Measurements from ENCODE around the gene PACS1. TPM values are rescaled to one million over a fixed set of nuclear protein-coding genes. Genes with fewer than 3 reads are reported as not detected.

PACS1 gene
- total RNA-seq, 1 experiment from 2014 or later, result 91.8 TPM

- no TSS peak for BruUV-seq (replicated peaks)
- DNase-seq (ENCODE audit: low read depth, low spot score) (no peak), ATAC-seq (no peak)
- ChIA-PET CTCF (no interaction called here), POLR2A (no interaction called here)
- Histone ChIP-seq H3K4me3 (ENCODE audit: low read depth in 2 of 2, low read length in 2 of 2) (no peak overlapping the region), H3K9me3 (ENCODE audit: control insufficient read depth, insufficient read depth, low read depth, low read length) (peaks cover 6% of the 10 kb centered on the region; the same call in 1 of the 2 replicates), H3K27ac (ENCODE audit: low read length) (no peak overlapping the region), H3K36me3 (ENCODE audit: control insufficient read depth, insufficient read depth, low read length) (no peaks in the 10 kb centered on the region), H3K27me3 (ENCODE audit: control insufficient read depth, insufficient read depth, low read length) (no peaks in the 10 kb centered on the region), H3K4me1 (ENCODE audit: control insufficient read depth, insufficient read depth, low read length) (no peaks in the 10 kb centered on the region)
- in situ Hi-C loops (cut with HindIII; ENCODE audit: low pct_unique_long_range_greater_than_20kb, low sequenced_read_pairs), result no loop called here
- no peak for TF ChIP-seq REST (IDR thresholded peaks at IDR 0.05; ENCODE audit: insufficient read depth in 1 of 2, low read depth in 2 of 2, low read length in 1 of 2)
- TF ChIP-seq SIN3A (IDR thresholded peaks at IDR 0.05; ENCODE audit: borderline replicate concordance, insufficient read depth, low read depth, low read length), result no peak
- TF ChIP-seq, protein P1, sequence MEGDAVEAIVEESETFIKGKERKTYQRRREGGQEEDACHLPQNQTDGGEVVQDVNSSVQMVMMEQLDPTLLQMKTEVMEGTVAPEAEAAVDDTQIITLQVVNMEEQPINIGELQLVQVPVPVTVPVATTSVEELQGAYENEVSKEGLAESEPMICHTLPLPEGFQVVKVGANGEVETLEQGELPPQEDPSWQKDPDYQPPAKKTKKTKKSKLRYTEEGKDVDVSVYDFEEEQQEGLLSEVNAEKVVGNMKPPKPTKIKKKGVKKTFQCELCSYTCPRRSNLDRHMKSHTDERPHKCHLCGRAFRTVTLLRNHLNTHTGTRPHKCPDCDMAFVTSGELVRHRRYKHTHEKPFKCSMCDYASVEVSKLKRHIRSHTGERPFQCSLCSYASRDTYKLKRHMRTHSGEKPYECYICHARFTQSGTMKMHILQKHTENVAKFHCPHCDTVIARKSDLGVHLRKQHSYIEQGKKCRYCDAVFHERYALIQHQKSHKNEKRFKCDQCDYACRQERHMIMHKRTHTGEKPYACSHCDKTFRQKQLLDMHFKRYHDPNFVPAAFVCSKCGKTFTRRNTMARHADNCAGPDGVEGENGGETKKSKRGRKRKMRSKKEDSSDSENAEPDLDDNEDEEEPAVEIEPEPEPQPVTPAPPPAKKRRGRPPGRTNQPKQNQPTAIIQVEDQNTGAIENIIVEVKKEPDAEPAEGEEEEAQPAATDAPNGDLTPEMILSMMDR (IDR thresholded peaks at IDR 0.05), result no peak
- TF ChIP-seq POLR2AphosphoS5 (IDR thresholded peaks at IDR 0.05; ENCODE audit: low read depth, low read length), result no peak
- no peak for TF ChIP-seq TCF7L2 (IDR thresholded peaks at IDR 0.05; ENCODE audit: low read depth, low read length)
- intact Hi-C loops (cut with micrococcal nuclease; ENCODE audit: unreplicated experiment), result no loop called here
Measured at GRCh38 chr11:66203847-66204246, 133.8 kb downstream of the PACS1 start.

- intact Hi-C loops (cut with micrococcal nuclease; ENCODE audit: unreplicated experiment) (no loop called here), in situ Hi-C loops (cut with HindIII; ENCODE audit: low pct_unique_long_range_greater_than_20kb, low sequenced_read_pairs) (no loop called here)
- TF ChIP-seq REST (IDR thresholded peaks at IDR 0.05; ENCODE audit: insufficient read depth in 1 of 2, low read depth in 2 of 2, low read length in 1 of 2) (no peak), SIN3A (IDR thresholded peaks at IDR 0.05; ENCODE audit: borderline replicate concordance, insufficient read depth, low read depth, low read length) (no peak)
- TF ChIP-seq, protein P1 (IDR thresholded peaks at IDR 0.05), result no peak
- Histone ChIP-seq H3K9me3 (ENCODE audit: control insufficient read depth, insufficient read depth, low read depth, low read length) (peaks cover 6% of the 10 kb centered on the region; the same call in 1 of the 2 replicates), H3K27me3 (ENCODE audit: control insufficient read depth, insufficient read depth, low read length) (no peaks in the 10 kb centered on the region), H3K27ac (ENCODE audit: low read length) (no peak overlapping the region), H3K4me1 (ENCODE audit: control insufficient read depth, insufficient read depth, low read length) (no peaks in the 10 kb centered on the region), H3K36me3 (ENCODE audit: control insufficient read depth, insufficient read depth, low read length) (no peaks in the 10 kb centered on the region), H3K4me3 (ENCODE audit: low read depth in 2 of 2, low read length in 2 of 2) (no peak overlapping the region)
- DNase-seq (ENCODE audit: low read depth, low spot score), result no peak
- no TSS peak for BruUV-seq (replicated peaks)
- ATAC-seq, result no peak
- CTCF ChIA-PET, result no interaction called here
- POLR2A ChIA-PET, result no interaction called here
Measured at GRCh38 chr11:66204412-66204811, 134.3 kb downstream of the PACS1 start.

Measured in Panc1 (cell line).